Cardiac muscle cell (in vitro differentiated cells and primary cell): ENCODE data around the gene CSPG4. TPM values are rescaled to one million over a fixed set of nuclear protein-coding genes. Genes with fewer than 3 reads are reported as not detected.
A peak's percentile ranks its signal among the peaks of the same experiment; 100 is the strongest.

Experiments used
- DNase-seq, 2 donors: peaks; one replicate each; pipeline versions ENCODE4 v3.0.0 to v3.0.0-alpha.2; 2010 to 2017; ENCODE audit warnings: low read depth in 1 of 2, low spot score in 1 of 2
- H3K27ac ChIP-seq: fragments of 200-600 bp; sonication (generic); 2 replicates; pipeline ENCODE4 v1.5.1; 2016
- H3K27me3 ChIP-seq: fragments of 200-600 bp; sonication (generic); 2 replicates; pipeline ENCODE4 v1.6.0; 2016; ENCODE audit warnings: control low read depth
- H3K36me3 ChIP-seq: fragments of 200-600 bp; sonication (generic); 2 replicates; pipeline ENCODE4 v1.5.1; 2016; ENCODE audit warnings: control low read depth
- H3K4me1 ChIP-seq: fragments of 200-600 bp; sonication (generic); 2 replicates; pipeline ENCODE4 v1.8.1; 2017; ENCODE audit warnings: low read depth, mild to moderate bottlenecking, mixed run types
- H3K4me3 ChIP-seq: fragments of 200-600 bp; sonication (generic); 2 replicates; pipeline ENCODE4 v1.5.1; 2016; ENCODE audit warnings: mild to moderate bottlenecking
- H3K9me3 ChIP-seq: fragments of 200-600 bp; sonication (generic); 2 replicates; pipeline ENCODE4 v1.5.1; 2017; ENCODE audit warnings: low read depth, mild to moderate bottlenecking, control low read depth
- polyA plus RNA-seq: library from polyadenylated mRNA; unstranded; fragments of >200 nt; fragmentation: Nextera tagmentation; extraction: Ambion mirVana; gene quantifications from 2 replicates; pipeline ENCODE4 v1.2.1, GENCODE V29; 2016
- total RNA-seq: library from RNA; depleted of rRNA; stranded (reverse); fragments of >200 nt; gene quantifications from 2 replicates; pipeline ENCODE4 v1.2.3, GENCODE V29; 2016
- TF ChIP-seq, protein P1 (sequence below): IDR thresholded peaks from 2 replicates; pipeline ENCODE4 v1.5.1; 2012; ENCODE audit warnings: low read depth, mild to moderate bottlenecking, low read length

The CSPG4 gene
- total and polyA plus RNA-seq, 2 experiments from 2014 or later, result 7.1 to 30.6 TPM

- H3K36me3 ChIP-seq, result no peaks in the 10 kb centered on the region
- peak in 1 of 2 donors; percentile 92 for DNase-seq
- TF ChIP-seq, protein P1, sequence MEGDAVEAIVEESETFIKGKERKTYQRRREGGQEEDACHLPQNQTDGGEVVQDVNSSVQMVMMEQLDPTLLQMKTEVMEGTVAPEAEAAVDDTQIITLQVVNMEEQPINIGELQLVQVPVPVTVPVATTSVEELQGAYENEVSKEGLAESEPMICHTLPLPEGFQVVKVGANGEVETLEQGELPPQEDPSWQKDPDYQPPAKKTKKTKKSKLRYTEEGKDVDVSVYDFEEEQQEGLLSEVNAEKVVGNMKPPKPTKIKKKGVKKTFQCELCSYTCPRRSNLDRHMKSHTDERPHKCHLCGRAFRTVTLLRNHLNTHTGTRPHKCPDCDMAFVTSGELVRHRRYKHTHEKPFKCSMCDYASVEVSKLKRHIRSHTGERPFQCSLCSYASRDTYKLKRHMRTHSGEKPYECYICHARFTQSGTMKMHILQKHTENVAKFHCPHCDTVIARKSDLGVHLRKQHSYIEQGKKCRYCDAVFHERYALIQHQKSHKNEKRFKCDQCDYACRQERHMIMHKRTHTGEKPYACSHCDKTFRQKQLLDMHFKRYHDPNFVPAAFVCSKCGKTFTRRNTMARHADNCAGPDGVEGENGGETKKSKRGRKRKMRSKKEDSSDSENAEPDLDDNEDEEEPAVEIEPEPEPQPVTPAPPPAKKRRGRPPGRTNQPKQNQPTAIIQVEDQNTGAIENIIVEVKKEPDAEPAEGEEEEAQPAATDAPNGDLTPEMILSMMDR, result no peak
- H3K27me3 ChIP-seq, result no peaks in the 10 kb centered on the region
- H3K4me3 ChIP-seq, result no peak overlapping the region
- no peaks in the 10 kb centered on the region for H3K9me3 ChIP-seq
- H3K27ac ChIP-seq, result peak overlapping the region; percentile 96
- peaks cover 32% of the 10 kb centered on the region for H3K4me1 ChIP-seq
Measured at GRCh38 chr15:75673426-75674235, 39.0 kb downstream of the CSPG4 start.

DNA sequence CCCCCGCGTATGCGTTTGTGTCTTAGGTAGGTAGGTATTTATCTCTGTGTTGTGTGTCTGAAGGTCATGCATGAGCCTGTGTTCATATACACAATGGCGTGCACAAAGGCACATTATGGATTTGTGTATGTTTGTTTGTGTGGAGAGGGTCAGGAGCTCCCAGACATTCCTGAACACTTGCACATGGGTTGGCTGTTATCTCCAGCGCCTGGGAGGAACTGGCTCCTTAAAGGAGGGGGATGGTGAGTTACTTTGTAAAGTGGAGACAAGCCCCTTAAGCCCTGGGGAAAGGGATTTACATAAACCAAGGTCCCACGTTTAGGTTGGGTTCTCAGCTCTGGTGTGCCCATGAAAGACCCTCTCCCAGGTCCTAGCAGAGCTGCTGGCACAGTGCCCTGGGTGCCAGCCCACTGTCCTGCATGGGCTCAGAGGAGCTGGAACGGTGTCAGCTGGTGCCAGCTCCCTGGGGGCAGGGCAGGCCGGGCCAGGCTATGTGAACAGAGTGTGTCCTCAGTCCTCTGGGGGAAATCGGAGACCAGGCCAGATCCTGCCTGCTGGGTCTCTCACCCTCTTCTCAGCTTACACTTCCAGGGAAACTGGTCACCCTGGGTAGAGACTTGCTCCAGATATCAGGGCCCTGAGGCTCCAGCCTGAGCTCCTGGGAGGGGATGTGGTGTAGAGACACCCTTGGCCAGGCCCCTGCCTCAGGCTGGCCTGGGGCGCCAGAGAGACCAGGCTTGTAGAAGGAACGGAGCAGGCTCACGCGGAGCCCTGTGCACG, 39.8 kb downstream of the CSPG4 start:
- H3K9me3 ChIP-seq, result no peaks in the 10 kb centered on the region
- peak; percentile 56 to 89 for DNase-seq
- H3K4me1 ChIP-seq, result peaks cover 32% of the 10 kb centered on the region
- no peaks in the 10 kb centered on the region for H3K36me3 ChIP-seq
- H3K4me3 ChIP-seq, result no peak overlapping the region
- H3K27ac ChIP-seq, result peak overlapping the region; percentile 96
- H3K27me3 ChIP-seq, result no peaks in the 10 kb centered on the region
- TF ChIP-seq, protein P1, result no peak

- Histone ChIP-seq H3K4me1 (peaks cover 32% of the 10 kb centered on the region), H3K4me3 (no peak overlapping the region), H3K27ac (peak overlapping the region; percentile 96), H3K9me3 (no peaks in the 10 kb centered on the region), H3K27me3 (no peaks in the 10 kb centered on the region), H3K36me3 (no peaks in the 10 kb centered on the region)
- peak in 1 of 2 donors; percentile 39 for DNase-seq
- TF ChIP-seq, protein P1, result no peak
Measured at GRCh38 chr15:75671730-75672602, 40.7 kb downstream of the CSPG4 start.

- DNase-seq, result no peak
- TF ChIP-seq, protein P1, result no peak
- no peak overlapping the region for H3K4me3 ChIP-seq
- H3K27ac ChIP-seq, result no peak overlapping the region
- H3K4me1 ChIP-seq, result peaks cover 27% of the 10 kb centered on the region
- H3K36me3 ChIP-seq, result no peaks in the 10 kb centered on the region
- no peaks in the 10 kb centered on the region for H3K9me3 ChIP-seq
- H3K27me3 ChIP-seq, result no peaks in the 10 kb centered on the region
Measured at GRCh38 chr15:75669879-75670212, 42.8 kb downstream of the CSPG4 start.

GRCh38 chr15:75669191-75669878, 43.3 kb downstream of the CSPG4 start:
- no peaks in the 10 kb centered on the region for H3K27me3 ChIP-seq
- no peaks in the 10 kb centered on the region for H3K36me3 ChIP-seq
- no peak overlapping the region for H3K27ac ChIP-seq
- H3K9me3 ChIP-seq, result no peaks in the 10 kb centered on the region
- no peak overlapping the region for H3K4me3 ChIP-seq
- TF ChIP-seq, protein P1, result no peak
- no peak for DNase-seq
- peaks cover 22% of the 10 kb centered on the region for H3K4me1 ChIP-seq
